HTERT RPE-1 (cell line): ENCODE measurements around the gene LMF1.
"Not testable (repeated sequence)": the region's sequence is repeated elsewhere in the genome, so short reads cannot be mapped to it uniquely, and the experiment has no call there.

ENCODE experiments used
- in situ Hi-C: fragments of 300-500 bp; cut with MboI; formaldehyde crosslinking; loops from 4 replicates; pipeline ENCODE4 v1.14.3; 2020; ENCODE audit warnings: low sequenced_read_pairs

LMF1 gene

GRCh38 chr16:973366-973765 is 2.6 kb upstream of the LMF1 start:
- in situ Hi-C loops, result no loop called here

- in situ Hi-C loops, result no loop called here
Measured at GRCh38 chr16:972316-973002, 1.7 kb upstream of the LMF1 start.

- in situ Hi-C loops, result no loop called here
Measured at GRCh38 chr16:971981-972315, 1.2 kb upstream of the LMF1 start.

- in situ Hi-C loops, result no loop called here
Measured at GRCh38 chr16:971582-971905, 760 bp upstream of the LMF1 start.

GRCh38 chr16:970386-970765 is 408 bp downstream of the LMF1 start:
- in situ Hi-C loops, result no loop called here

- in situ Hi-C loops, result no loop called here
Measured at GRCh38 chr16:969508-970385, 1.0 kb downstream of the LMF1 start.

GRCh38 chr16:968620-969019 is 2.2 kb downstream of the LMF1 start:
- in situ Hi-C loops, result no loop called here

GRCh38 chr16:967546-968295 is 3.1 kb downstream of the LMF1 start:
- in situ Hi-C loops, result no loop called here

GRCh38 chr16:967077-967541 is 3.7 kb downstream of the LMF1 start:
- in situ Hi-C loops, result no loop called here

GRCh38 chr16:966505-966904 is 4.3 kb downstream of the LMF1 start:
- in situ Hi-C loops, result no loop called here

GRCh38 chr16:966035-966434 is 4.7 kb downstream of the LMF1 start:
- in situ Hi-C loops, result no loop called here

GRCh38 chr16:965487-965886 is 5.3 kb downstream of the LMF1 start:
- in situ Hi-C loops, result no loop called here

- in situ Hi-C loops, result no loop called here
Measured at GRCh38 chr16:965036-965395, 5.8 kb downstream of the LMF1 start.

- in situ Hi-C loops, result no loop called here
Measured at GRCh38 chr16:964356-965035, 6.3 kb downstream of the LMF1 start.

- in situ Hi-C loops, result no loop called here
Measured at GRCh38 chr16:963913-964312, 6.9 kb downstream of the LMF1 start.

- in situ Hi-C loops, result no loop called here
Measured at GRCh38 chr16:962901-963814, 7.6 kb downstream of the LMF1 start.

- in situ Hi-C loops, result no loop called here
Measured at GRCh38 chr16:962366-962765, 8.4 kb downstream of the LMF1 start.

- in situ Hi-C loops, result no loop called here
Measured at GRCh38 chr16:959232-960040, 11.3 kb downstream of the LMF1 start.

- in situ Hi-C loops, result not testable (repeated sequence)
Measured at GRCh38 chr16:955766-956165, 15.0 kb downstream of the LMF1 start.
